NCI-H1436 treated with DMSO at 0.1 percent for 48 hours (cell line): ENCODE measurements around the gene GAB2.
A peak's percentile ranks its signal among the peaks of the same experiment; 100 is the strongest.
"Not testable (repeated sequence)": the region's sequence is repeated elsewhere in the genome, so short reads cannot be mapped to it uniquely, and the experiment has no call there.

Experiments used
- DNase-seq: peaks from one replicate; lab custom pipeline; 2025; lab: John Stamatoyannopoulos, UW

Gene GAB2

DNA sequence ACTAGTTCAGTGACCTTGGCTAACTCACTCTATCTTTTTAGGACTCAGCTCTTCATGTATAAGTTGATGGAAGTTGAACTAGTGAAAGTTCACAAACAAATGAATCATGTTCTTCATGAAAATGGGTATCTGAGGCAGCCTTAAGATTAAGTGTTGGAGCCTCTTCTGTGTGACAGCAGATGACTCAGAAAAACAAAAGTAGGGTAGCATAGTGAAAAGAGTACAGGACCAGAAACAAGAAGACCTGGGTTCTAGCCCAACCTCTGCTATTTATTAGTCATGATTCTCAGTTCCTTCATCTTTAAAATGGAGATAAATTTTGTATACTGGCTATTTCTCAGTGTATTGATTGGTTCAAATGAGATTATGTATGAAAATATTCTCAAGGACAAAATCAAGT, 168.7 kb downstream of the GAB2 start:
- no peak for DNase-seq

DNA sequence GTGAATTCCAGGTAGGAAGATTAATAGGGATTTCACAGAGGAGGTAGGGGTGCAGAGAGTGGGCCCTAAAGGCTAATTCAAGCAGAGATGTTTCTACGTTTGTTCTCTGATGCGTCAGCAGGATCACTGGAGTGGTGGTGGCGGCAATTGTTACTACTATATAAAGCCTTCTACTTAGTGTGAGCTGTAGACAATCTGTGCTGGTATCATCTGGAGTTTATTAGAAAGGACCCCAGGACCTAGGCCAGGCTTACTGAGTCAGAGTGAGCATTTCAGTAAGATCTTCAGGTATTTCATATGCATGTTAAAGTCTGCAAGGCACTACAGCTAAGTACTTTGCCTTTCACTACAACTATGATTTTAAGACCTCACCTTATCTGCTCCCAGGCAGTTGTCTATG, 169.4 kb downstream of the GAB2 start:
- no peak for DNase-seq

DNA sequence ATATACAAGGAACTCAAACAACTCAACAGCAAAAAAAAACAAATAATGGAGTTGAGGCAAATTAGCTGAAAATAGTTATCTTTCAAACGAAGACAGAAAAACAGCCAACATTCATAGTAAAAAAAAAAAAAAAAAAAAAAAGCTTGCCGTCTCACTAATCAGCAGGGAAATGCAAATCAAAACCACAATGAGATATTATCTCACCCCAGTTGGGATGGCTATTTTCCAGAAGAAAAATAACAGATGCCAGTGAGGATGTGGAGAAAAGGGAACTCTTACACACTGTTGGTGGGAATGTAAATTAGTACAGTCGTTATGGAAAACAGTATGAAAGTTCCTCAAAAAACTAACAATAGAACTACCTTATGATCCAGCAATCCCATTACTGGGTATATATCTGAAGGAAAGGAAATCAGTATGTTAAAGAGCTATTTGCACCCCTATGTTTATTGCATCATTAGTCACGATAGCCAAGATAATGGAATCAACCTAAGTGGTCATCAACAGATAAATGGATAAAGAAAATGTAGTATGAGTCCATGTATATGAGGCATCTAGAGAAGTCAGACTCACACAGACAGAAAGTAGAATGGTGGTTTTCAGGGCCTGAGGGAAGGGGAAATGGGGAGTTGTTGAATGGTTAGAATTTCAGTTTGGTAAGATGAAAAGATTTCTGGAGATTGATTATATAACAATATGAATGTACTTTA, 172.9 kb downstream of the GAB2 start:
- no peak for DNase-seq

DNA sequence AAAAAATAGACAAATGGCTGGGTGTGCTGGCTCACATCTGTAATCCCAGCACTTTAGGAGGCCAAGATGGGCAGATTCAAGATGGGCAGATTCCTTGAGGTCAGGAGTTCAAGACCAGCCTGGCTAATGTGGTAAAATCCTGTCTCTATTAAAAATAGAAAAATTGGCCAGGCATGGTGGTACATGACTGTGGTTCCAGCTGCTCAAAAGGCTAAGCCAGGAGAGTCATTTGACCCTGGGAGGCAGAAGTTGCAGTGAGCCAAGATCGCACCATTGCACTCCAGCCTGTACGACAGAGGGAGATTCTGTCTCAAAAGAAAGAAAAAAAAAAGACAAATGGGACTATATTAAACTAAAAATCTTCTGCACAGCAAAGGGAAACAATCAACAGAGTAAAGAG, 173.5 kb downstream of the GAB2 start:
- DNase-seq = no peak

DNA sequence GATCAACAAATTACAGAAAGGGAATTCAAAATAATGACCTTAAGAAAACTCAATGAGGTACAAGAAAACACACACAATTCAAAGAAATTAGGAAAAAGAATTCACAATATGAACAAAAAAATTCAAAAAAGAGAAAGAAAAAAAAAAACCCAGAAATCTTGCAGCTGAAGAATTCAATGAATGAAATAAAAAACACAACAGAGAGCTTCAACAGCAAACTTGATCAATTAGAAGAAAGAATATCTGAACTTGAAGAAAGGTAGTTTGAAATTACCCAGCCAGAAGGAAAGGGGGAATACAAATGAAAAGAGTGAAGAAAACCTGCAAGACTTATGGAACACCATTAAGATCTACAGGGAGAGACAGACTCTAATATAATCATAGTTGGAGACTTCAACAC, 176.1 kb downstream of the GAB2 start:
- no peak for DNase-seq

DNA sequence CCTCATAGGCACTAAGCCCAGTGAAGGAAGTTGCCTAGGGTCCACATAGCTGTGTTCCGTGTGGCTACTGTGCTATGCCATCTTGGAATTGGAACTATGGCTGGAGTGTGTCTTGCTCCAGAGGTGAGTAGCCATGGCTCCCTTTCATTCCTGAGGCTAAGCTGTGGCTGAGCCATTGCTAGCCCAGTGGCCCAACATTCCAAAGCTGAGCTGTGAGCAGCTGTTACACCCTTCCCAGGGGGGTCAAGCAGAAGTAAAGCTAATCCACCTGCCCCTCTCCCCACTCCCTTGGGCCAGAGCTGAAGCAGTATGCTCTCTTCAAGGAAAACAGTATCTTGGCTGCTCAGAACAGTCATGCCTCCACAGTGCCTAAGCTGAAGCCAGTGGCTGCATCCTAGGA, 177.8 kb downstream of the GAB2 start:
- no peak for DNase-seq

DNA sequence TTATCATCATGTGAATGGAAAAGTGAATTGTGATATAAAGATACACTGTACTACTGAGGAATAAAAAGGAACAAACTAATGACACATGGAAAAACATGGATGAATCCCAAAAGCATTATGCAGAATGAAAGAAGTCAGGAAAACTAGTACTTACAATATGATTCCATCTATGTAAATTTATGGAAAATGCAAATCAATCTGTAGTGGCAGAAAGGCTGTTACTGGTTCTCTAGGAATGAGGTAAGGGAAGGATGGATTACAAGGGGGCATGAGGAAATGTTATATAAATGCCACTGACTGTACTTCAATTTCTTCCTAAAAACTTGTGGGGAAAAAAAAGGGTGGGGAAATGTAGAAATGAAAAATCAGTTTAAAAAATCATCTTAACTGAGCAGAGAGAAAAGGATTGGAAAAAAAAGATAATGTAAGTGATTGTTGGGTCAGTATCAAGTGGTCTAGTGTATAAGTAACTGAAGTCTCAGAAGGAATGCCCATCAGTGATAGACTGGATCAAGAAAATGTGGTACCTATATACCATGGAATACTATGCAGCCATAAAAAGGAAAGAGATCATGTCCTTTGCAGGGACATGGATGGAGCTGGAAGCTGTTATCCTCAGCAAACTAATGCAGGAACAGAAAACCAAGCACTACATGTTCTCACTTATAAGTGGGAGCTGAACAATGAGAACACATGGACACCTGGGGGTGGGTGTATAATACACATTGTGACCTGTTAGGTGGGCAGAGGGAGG, 180.2 kb downstream of the GAB2 start:
- no peak for DNase-seq

DNA sequence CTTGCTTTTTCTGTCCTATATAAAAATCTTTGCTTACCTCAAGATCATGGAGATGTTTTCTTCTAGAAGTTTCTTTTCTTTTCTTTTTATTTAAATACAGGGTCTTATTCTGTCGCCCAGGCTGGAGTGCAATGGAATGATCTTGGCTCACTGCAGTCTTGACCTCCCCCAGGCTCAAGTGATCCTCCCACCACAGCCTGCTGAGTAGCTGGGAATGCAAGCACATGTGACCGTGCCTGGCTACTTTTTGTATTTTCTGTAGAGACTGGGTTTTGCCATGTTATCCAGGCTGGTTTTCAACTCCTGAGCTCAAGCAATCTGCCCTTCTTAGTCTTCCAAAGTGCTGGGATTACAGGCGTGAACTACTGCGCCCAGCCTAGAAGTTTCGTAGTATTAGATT, 183.6 kb downstream of the GAB2 start:
- no peak for DNase-seq

DNA sequence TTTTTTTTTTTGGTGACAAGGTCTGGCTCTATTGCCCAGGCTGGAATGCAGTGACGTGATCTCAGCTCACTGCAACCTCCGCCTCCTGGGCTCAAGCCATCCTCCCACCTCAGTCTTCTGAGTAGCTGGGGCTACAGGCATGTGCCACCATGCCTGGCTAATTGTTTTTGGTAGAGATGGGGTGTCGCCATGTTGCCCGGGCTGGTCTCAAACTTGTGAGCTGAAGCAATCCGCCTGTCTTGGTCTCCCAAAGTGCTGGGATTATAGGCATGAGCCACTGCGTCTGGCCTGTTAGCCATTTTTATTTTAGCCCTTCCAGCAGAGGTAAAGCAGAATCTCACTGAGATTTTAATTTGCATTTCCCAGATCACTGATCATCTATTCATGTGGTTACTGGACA, 184.6 kb downstream of the GAB2 start:
- DNase-seq = not testable (repeated sequence)

DNA sequence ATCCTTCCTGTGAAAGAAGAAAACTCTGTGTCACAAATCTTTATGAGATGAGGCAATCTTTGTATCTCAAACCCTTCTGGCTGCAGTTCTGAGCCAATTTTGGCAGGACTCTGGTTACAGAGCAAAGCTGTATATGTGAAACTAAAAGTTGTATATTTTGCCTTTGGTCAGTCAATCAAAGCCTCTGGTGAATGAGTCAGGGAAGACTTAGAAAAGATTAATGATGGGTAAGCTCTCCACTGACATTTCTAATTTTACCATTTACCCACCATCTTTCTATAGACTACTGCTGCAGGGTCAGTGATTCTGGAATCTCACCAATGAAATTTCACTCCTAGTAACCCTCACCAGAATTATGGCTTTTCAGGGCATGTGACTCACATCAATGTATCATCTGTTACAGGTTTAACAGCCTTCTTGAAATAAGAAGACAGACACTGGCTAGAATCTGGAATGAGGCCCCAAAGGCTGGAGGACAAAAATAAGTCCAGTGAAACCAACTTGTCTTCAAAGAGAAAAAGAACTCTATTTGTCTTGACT, 185.6 kb downstream of the GAB2 start:
- no peak for DNase-seq

DNA sequence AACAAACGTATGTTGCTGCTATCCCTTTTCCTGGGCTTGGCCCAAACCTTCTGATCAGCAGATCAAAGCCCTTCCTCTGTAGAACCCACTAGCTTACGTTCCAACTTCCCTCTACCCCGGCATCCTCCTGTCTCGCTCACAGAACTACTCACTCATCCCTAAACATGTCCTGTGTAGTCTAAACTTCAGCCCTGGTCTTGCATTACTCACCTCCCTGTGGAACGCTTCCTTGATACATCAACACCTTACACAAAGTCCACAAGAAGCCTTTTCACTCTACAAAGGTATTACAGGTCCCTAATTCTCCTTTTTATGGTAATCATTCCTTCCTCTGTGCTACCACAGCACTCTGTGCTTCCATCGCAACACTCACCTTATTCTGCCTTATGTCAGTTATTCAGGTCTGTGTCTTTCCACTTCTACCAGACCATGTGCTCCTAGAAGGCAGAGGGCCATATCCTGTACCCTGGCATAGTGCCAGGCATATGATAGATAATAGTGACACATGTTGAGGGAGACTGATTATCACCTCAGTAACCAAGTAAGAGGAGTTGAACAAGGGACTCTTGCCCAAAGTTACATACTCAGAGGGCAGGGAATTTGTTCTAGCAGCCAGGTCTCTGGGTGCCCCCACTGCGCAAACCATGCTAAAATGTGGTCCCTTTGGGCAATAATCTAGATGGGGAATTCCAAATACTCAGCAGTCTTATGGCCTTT, 187.3 kb downstream of the GAB2 start:
- DNase-seq = no peak

DNA sequence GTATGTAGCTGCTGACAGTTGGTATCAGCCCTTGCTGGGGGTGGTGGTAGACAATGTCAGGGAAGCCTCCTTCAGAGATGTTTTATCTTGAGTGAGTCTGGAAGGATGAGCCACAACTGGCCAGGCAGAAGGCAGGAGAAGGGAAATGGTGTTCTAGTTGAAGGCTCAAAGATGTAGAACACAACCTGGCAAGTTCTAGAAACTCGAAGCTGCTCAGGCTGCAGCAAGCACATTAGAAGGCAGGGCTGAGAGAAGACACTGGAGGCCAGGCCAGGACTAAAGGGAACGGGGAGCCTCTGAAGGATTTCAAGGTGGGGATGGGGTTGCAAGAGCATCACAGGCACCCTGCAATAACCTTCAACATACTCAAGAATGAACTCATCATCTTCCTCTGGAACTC, 188.5 kb downstream of the GAB2 start:
- DNase-seq = no peak

DNA sequence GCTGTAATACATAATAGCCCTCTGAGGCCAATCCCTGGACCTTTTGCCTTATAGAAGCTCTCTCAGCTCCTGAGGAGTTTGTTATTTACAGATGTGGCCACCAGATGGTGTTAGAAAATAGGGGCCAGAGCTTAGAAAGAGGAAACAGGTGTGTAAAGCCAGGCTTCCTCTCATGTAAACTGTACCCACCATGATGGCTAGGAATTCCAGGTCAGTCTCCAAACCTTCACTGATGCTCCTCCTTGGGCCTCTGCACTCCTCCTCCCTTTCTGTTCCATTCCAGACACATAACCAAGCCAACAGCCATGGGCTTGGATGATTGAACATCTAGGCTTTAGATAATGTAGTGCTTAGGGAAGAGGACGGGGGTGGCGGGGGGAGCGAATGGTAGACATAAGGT, 189.2 kb downstream of the GAB2 start:
- peak; percentile 10 for DNase-seq

DNA sequence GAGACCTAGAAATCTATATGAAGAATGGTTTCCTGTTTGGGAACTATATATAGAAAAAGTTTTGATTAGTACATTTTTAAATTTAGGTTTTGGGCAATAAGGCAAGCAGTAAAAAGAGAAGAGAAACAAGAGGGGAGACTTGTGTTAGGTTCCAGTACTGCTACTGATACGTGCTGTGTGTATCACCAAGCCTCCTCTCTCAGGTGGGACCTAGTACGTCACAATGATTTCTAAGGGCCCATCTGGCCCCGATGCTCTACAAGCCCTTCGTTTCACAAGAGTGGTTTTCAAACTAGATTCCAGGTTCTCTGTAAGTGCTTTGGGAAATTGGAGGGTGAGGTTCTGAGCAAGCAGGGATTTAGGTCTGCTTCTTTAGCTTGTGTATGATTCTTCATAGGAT, 189.7 kb downstream of the GAB2 start:
- DNase-seq = no peak

DNA sequence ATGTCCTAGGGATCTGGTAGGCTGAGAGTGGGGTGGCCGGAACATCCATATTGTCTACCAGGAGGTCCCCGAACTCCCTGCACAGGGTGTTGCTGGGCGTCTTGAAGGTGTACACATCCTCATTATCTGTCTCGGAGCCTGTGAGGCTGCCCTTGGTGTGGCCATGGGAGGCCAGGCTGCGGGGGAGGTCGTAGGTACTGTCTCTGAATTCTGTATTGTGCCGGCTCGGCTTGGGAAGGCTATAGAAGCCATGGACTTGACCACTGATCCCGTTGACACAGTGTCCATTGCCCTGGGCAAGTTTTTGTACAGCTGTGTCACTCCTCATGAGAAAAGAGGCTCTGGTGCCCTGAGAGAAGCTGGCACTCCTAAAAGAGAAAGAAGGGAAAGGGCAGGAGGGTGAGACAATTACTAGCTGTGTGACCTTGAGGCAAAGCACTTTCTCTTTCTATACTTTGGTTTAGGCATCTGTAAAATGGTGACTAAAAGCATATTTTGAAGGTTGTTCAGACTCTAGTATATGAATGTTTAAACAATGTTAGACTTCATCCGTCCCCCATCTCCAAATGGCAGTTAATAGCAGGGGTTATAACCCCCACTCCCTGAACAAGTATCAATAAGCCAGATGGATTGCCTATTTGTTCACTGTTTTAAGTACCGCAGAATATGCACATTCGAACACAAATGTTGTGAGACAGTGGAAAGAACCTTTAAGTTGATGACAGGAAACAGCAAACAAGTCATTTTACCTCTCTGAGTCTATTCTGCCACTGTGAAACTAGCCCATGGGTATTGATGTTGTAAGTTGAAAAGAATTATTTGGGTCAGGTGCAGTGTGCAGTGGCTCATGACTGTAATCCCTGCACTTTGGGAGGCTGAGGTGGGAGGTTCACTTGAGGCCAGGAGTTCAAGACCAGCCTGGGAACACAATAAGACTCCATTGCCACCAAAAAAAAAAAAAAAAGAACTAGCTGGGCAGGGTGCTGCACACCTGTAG, 190.6 kb downstream of the GAB2 start:
- DNase-seq = no peak

DNA sequence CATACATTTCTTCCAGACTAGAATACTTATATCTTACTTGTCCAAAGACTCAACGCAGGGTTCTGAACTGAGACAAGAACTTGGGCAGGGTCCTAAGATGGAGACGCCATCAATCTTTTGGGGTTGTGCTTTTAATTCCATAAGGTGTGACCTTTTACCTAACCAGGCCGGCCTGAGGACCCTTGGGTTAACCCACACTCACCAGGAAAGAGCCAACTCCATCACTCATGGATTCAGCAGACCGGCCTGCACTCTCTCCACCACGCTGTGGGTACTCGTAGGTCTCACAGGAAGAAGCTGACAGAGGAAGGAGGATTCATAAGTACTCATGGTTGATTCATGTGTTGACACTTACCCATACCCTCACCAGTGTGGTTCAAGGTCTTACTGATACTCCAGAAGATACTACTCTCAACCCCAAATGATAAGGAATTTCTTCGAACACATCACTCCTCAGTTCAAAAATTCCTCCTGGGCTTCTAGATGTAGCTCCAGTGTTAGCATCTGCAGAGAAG, 192.7 kb downstream of the GAB2 start:
- DNase-seq = no peak

DNA sequence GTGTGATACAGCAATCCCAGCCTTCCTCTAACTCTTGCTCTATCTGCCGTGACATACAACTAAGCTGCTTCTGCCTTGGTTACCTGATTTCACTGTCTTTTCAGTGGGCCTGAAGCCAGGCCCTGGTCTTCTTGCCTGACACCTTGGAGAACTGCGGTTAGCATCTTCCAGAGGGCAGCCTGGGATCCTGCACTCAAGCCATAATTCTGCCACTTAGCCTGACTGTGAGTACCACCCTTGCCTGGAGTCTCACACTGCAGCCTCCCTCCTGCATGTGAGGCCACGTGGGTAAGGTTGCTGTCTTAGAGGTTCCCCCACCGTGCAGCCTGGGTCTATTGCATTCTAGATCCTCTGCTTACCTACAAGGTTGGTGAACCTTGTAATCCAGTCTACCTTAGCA, 193.1 kb downstream of the GAB2 start:
- no peak for DNase-seq

DNA sequence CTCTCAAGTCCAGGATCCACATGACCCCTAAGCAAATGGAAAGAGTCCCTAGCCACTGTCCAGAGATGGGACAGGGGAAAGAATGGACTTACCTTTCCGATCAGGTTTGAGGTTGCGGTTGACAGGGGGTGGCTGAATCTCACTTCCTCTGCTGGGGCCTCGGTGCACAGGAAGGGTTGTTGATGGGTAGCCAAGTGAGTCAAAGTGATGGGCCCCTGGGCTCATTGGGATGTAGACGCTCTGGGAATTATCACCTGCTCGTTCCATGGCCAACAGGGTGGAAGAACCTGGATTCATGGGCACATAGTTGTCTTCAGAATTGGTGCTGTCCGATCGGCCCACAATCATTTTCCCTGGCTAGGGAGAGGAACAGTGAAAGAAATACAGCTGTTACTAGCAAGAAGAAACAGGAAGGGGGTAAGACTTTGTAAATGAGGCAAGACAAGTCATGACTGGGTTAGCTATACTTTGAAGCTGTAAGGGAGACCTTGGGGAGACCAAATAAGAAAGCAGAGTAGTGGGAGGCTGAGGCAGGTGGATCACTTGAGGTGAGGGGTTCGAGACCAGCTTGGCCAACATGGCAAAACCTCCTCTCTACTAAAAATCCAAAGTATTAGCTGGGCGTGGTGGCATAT, 194.2 kb downstream of the GAB2 start:
- no peak for DNase-seq

DNA sequence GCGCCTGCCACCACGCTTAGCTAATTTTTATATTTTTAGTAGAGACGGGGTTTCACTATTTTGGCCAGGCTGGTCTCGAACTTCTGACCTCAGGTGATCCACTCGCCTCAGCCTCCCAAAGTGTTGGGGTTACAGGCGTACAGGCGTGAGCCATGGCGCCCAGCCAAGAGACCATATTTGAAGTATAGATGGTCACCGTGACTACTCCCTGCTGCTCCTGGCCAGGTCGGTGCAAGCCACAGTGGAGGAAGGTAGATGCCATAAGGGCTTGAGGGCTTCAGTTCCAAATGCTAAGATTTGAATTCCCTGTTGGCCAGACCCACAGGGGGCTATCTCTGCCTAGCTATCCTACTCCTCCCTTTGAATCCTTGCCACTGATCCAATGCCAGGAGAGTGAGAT, 194.9 kb downstream of the GAB2 start:
- not testable (repeated sequence) for DNase-seq

DNA sequence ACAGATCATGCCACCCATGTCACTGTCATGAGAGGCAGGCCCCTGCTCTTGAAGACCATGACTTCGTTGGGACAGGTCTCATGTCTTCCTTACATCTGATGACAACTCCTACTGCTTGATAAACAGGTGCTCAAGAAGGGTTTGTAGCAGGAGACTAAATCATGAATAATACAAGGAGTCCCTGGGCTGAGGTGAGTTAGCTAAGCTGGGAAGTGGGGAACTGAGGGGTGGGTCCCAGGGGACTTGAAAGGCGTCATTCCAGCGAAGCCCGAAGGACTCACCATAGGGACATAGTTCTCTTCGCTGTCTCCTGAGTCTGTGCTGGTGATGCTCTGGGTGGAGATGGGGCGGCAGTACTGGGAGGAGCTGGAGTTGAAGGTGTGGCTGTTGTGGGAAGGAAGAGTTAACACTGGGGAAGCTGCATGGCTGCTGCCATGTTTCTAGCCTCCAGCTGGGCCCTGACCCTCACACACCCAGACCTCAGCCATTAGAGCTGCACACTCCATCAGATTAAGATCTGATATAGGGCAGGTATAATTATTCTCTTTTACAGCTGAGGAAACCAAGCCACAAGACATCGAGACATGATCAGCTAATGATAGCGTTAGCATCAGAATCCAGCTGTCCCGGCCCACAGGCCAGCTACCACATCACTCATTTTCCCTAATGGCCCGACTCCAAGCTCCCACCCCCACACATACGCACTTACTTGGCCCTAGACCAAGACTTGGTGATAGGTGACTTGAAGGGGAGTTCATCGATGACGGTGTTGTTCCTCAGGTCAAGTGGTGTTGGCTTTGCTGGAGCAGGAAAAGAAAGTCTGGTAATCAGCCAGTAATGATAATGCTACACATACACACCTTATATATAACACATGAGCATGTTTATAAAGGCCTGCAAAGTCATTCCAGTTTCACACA, 196.0 kb downstream of the GAB2 start:
- no peak for DNase-seq
